B cell (primary cell): ENCODE data around the gene PARVA. TPM values are rescaled to one million over a fixed set of nuclear protein-coding genes. Genes with fewer than 3 reads are reported as not detected.

ENCODE experiments used
- ATAC-seq: fragments of 200-7000 bp; cut with Tn5 transposase; one replicate; pipeline ENCODE4 v1.10.0; 2021; ENCODE audit warnings: low read depth, mild to moderate bottlenecking, moderate number of reproducible peaks, moderate library complexity
- CTCF ChIA-PET: fragments of 350-600 bp; sonication (Branson Sonifier 250); formaldehyde crosslinking; loops from one replicate; lab custom pipeline; 2021; ENCODE audit warnings: antibody characterized with exemption, inconsistent platforms; lab: Charles Lee
- POLR2A ChIA-PET: fragments of 350-600 bp; sonication (Branson Sonifier 250); formaldehyde crosslinking; loops from one replicate; lab custom pipeline; 2021; ENCODE audit warnings: antibody characterized with exemption; lab: Charles Lee
- DNase-seq: peaks from one replicate; pipeline ENCODE4 v3.0.0; 2013
- H2AFZ ChIP-seq: 2 replicates; pipeline ENCODE4 v1.6.1; 2012; ENCODE audit warnings: mild to moderate bottlenecking, low read depth, low read length; ENCODE audit not compliant: insufficient read depth, poor library complexity, severe bottlenecking
- H3K27ac ChIP-seq, 2 donors: 1 replicate in 1 of 2; 2 replicates in 1 of 2; pipeline ENCODE4 v1.5.1; 2012 to 2013; ENCODE audit warnings: low read length in 2 of 2, mild to moderate bottlenecking in 2 of 2, moderate library complexity in 1 of 2
- H3K27me3 ChIP-seq, 4 experiments: fragments of 200-600 bp in 1 of 4; sonication (generic) in 1 of 4; replicated peaks in 1 of 4; 1 replicate in 2 of 4; 2 replicates in 2 of 4; pipeline versions ENCODE4 v1.6.1 to v1.7.0; 2013 to 2016; ENCODE audit warnings: low read length in 3 of 4, mild to moderate bottlenecking in 2 of 4, mixed read lengths in 1 of 4, moderate library complexity in 1 of 4; ENCODE audit not compliant: insufficient read depth in 4 of 4, control insufficient read depth in 3 of 4; ENCODE audit errors: control extremely low read depth in 1 of 4
- H3K36me3 ChIP-seq, 2 experiments: replicated peaks in 1 of 2; 1 replicate in 1 of 2; 2 replicates in 1 of 2; pipeline versions ENCODE4 v1.6.1 to v1.7.1; 2013; ENCODE audit warnings: low read length in 1 of 2; ENCODE audit not compliant: insufficient read depth in 2 of 2, control insufficient read depth in 1 of 2; ENCODE audit errors: control extremely low read depth in 1 of 2, extremely low read depth in 1 of 2
- H3K4me1 ChIP-seq, 2 donors: fragments of 200-600 bp in 1 of 2; sonication (generic) in 1 of 2; 1 replicate in 1 of 2; 2 replicates in 1 of 2; pipeline versions ENCODE4 v1.5.1 to v1.6.1; 2013 to 2017; ENCODE audit warnings: low read length in 2 of 2; ENCODE audit not compliant: control insufficient read depth in 2 of 2, insufficient read depth in 2 of 2
- H3K4me2 ChIP-seq: replicated peaks from 2 replicates; pipeline ENCODE3; 2012; ENCODE audit warnings: mild to moderate bottlenecking, low read depth, low read length; ENCODE audit not compliant: poor library complexity, severe bottlenecking
- H3K4me3 ChIP-seq, 5 experiments: fragments of 200-600 bp in 1 of 5; sonication (generic) in 1 of 5; 1 replicate in 3 of 5; 2 replicates in 2 of 5; pipeline versions ENCODE4 v1.5.1 to v1.7.0; 2011 to 2016; ENCODE audit warnings: low read length in 4 of 5, mild to moderate bottlenecking in 4 of 5, low read depth in 2 of 5, control low read depth in 1 of 5, moderate library complexity in 1 of 5; ENCODE audit not compliant: insufficient read depth in 1 of 5; ENCODE audit errors: control extremely low read depth in 1 of 5, extremely low read depth in 1 of 5
- H3K79me2 ChIP-seq: fragments of 200-600 bp; sonication (generic); one replicate; pipeline ENCODE4 v1.6.0; 2016; ENCODE audit warnings: low read length; ENCODE audit not compliant: control insufficient read depth, insufficient read depth
- H3K9ac ChIP-seq: fragments of 200-600 bp; sonication (generic); 2 replicates; pipeline ENCODE4 v1.6.1; 2017; ENCODE audit warnings: mild to moderate bottlenecking, low read length, moderate library complexity
- H3K9me3 ChIP-seq, 3 donors: one replicate each; pipeline versions ENCODE4 v1.6.1 to v1.7.1; 2013; ENCODE audit warnings: low read length in 2 of 3; ENCODE audit not compliant: control insufficient read depth in 2 of 3, insufficient read depth in 1 of 3; ENCODE audit errors: control extremely low read depth in 1 of 3
- H4K20me1 ChIP-seq: 2 replicates; pipeline ENCODE4 v1.6.0; 2012; ENCODE audit warnings: mild to moderate bottlenecking, low read length; ENCODE audit not compliant: insufficient read depth, control insufficient read depth, poor library complexity, severe bottlenecking
- H3K27ac Mint-ChIP-seq: one replicate; pipeline ENCODE4 v1.8.0; 2021; ENCODE audit warnings: mixed read lengths
- H3K27me3 Mint-ChIP-seq: one replicate; pipeline ENCODE4 v1.8.0; 2021; ENCODE audit warnings: mixed read lengths
- H3K4me1 Mint-ChIP-seq: one replicate; pipeline ENCODE4 v1.8.0; 2021; ENCODE audit warnings: mixed read lengths
- H3K4me3 Mint-ChIP-seq: one replicate; pipeline ENCODE4 v1.8.0; 2021; ENCODE audit warnings: mixed read lengths
- H3K9me3 Mint-ChIP-seq: one replicate; pipeline ENCODE4 v1.8.0; 2022; ENCODE audit warnings: mixed read lengths; ENCODE audit not compliant: insufficient read depth
- EZH2 ChIP-seq: IDR thresholded peaks from 2 replicates; pipeline ENCODE4 v1.6.1; 2012; ENCODE audit warnings: borderline replicate concordance, low read depth, mild to moderate bottlenecking, moderate library complexity, low read length; ENCODE audit not compliant: insufficient read depth, poor library complexity, severe bottlenecking
- WGBS: methylation state at CpG from one replicate; pipeline ENCODE4 v1.1.5; 2013; ENCODE audit warnings: missing lambda C conversion rate; ENCODE audit not compliant: insufficient coverage; 5-methylcytosine and 5-hydroxymethylcytosine counted together
- intact Hi-C: fragments of 100-400 bp; cut with micrococcal nuclease; formaldehyde crosslinking; loops from one replicate; pipeline ENCODE4 v1.10.0; 2022
- polyA plus RNA-seq: library from polyadenylated mRNA; depleted of rRNA; stranded (reverse); fragments of >200 nt; gene quantifications from 2 replicates; pipeline ENCODE4 v1.2.3, GENCODE V29; 2012
- total RNA-seq, 2 donors: library from RNA; stranded (reverse); fragments of 120-200 nt in 1 of 2; gene quantifications; 1 replicate in 1 of 2; 2 replicates in 1 of 2; pipeline versions ENCODE4 v1.2.3 to v1.2.4, GENCODE V29; 2013 to 2022
- TF ChIP-seq, protein P1 (sequence below): fragments of 200-600 bp; IDR thresholded peaks from one replicate; pipeline ENCODE4 v1.8.0; 2022; ENCODE audit warnings: antibody characterized with exemption, mild to moderate bottlenecking

The PARVA gene
- total and polyA plus RNA-seq, 2 donors (not counting 1 experiment from before 2014, with no cell fraction given): not detected

DNA sequence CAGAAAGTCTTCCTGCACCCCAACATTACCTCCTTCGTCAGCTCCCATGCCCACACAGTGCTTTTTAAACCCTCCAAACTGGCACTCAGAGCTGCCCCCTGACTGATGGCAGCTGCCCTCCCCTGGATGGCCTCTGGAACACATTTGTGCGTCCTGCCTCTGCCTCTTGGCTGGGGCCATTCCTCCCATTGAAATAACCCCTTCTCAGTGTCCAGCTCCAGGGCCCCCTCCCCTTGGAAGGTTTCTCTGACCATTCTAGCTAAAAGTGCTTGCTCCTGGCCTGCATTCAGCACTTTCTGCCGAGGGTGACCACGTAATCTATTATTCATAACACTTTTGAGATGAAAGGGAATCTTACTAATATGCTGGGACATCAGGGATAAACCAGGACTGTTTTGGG lies 130.0 kb downstream of the PARVA start:
- WGBS: 81% methylated on average over 2 of the region's 4 CpGs
- H3K4me3 Mint-ChIP-seq: no peak overlapping the region
- POLR2A ChIA-PET: no interaction called here

DNA sequence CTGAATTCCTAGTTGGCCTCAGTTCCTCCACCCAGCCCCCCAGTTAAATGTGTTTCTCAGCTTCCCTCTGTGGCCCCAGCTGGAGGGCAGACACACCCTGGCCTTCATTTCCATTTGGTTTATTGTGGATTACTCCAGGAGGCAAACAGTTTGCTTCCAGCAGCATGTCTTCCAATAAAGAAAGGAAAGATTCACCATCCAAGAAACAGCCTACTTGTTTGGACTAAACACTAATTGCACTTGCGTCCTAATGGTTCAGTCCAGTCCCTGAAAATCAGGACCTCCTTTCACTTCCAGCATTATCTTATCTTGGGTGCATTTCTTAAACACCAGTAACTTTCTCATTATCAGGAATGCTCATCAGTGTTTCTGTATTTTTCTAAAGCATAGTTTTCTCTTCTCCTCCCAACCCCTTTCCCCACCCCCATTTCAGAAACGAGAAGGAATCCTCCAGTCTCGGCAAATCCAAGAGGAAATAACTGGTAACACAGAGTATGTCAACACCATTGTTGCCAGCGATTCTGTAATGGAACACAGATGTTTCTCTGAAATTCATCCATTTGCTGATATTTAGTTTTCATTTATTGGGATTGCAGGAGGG lies 130.9 kb downstream of the PARVA start:
- TF ChIP-seq, protein P1, sequence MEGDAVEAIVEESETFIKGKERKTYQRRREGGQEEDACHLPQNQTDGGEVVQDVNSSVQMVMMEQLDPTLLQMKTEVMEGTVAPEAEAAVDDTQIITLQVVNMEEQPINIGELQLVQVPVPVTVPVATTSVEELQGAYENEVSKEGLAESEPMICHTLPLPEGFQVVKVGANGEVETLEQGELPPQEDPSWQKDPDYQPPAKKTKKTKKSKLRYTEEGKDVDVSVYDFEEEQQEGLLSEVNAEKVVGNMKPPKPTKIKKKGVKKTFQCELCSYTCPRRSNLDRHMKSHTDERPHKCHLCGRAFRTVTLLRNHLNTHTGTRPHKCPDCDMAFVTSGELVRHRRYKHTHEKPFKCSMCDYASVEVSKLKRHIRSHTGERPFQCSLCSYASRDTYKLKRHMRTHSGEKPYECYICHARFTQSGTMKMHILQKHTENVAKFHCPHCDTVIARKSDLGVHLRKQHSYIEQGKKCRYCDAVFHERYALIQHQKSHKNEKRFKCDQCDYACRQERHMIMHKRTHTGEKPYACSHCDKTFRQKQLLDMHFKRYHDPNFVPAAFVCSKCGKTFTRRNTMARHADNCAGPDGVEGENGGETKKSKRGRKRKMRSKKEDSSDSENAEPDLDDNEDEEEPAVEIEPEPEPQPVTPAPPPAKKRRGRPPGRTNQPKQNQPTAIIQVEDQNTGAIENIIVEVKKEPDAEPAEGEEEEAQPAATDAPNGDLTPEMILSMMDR: no peak
- TF ChIP-seq EZH2: no peak
- H3K27me3 Mint-ChIP-seq: no peaks in the 10 kb centered on the region
- H3K4me3 Mint-ChIP-seq: no peak overlapping the region
- Histone ChIP-seq H3K9ac (no peak overlapping the region), H3K9me3 (no peaks in the 10 kb centered on the region), H3K4me1 (no peaks in the 10 kb centered on the region), H3K27ac (no peak overlapping the region), H3K4me3 (no peak overlapping the region), H3K27me3 (no peaks in the 10 kb centered on the region), H4K20me1 (no peaks in the 10 kb centered on the region), H3K36me3 (no peaks in the 10 kb centered on the region), H3K4me2 (no peak overlapping the region), H2AFZ (no peak overlapping the region), H3K79me2 (no peaks in the 10 kb centered on the region)
- WGBS: 75% methylated on average over 1 of the region's 4 CpGs
- ATAC-seq: no peak
- no peak for DNase-seq
- ChIA-PET POLR2A (no interaction called here), CTCF (no interaction called here)
- intact Hi-C loops: no loop called here
- H3K27ac Mint-ChIP-seq: no peak overlapping the region
- no peaks in the 10 kb centered on the region for H3K4me1 Mint-ChIP-seq
- H3K9me3 Mint-ChIP-seq: no peaks in the 10 kb centered on the region

More for the DNA sequence above, 130.0 kb downstream of the PARVA start:
- intact Hi-C loops: no loop called here
- Histone ChIP-seq H3K27ac (no peak overlapping the region), H3K36me3 (no peaks in the 10 kb centered on the region), H3K4me2 (no peak overlapping the region), H3K9ac (no peak overlapping the region), H3K4me1 (no peaks in the 10 kb centered on the region), H3K79me2 (no peaks in the 10 kb centered on the region), H3K4me3 (no peak overlapping the region), H3K27me3 (no peaks in the 10 kb centered on the region), H4K20me1 (no peaks in the 10 kb centered on the region), H2AFZ (no peak overlapping the region), H3K9me3 (no peaks in the 10 kb centered on the region)
- Mint-ChIP-seq H3K27ac (no peak overlapping the region), H3K9me3 (no peaks in the 10 kb centered on the region), H3K27me3 (no peaks in the 10 kb centered on the region), H3K4me1 (no peaks in the 10 kb centered on the region)
- CTCF ChIA-PET: no interaction called here
- no peak for DNase-seq
- no peak for TF ChIP-seq EZH2
- ATAC-seq: no peak
